Hepatocyte (in vitro differentiated cells): ENCODE measurements around the gene GPD1L.

Source experiments
- EZH2 ChIP-seq: fragments of 200-600 bp; sonication (generic); IDR thresholded peaks from 2 replicates; pipeline ENCODE4 v1.6.1; 2016; ENCODE audit warnings: antibody characterized with exemption, mild to moderate bottlenecking, borderline replicate concordance
- EZH2phosphoT487 ChIP-seq: fragments of 200-600 bp; sonication (generic); IDR thresholded peaks from one replicate; pipeline ENCODE4 v1.6.1; 2018; ENCODE audit warnings: antibody characterized with exemption, mild to moderate bottlenecking, low read depth, moderate library complexity; ENCODE audit not compliant: unreplicated experiment, severe bottlenecking
- TF ChIP-seq, protein P1 (sequence below): fragments of 200-600 bp; sonication (generic); IDR thresholded peaks from 2 replicates; pipeline ENCODE4 v1.5.1; 2016; ENCODE audit warnings: antibody characterized with exemption, mild to moderate bottlenecking; ENCODE audit not compliant: poor library complexity

DNA sequence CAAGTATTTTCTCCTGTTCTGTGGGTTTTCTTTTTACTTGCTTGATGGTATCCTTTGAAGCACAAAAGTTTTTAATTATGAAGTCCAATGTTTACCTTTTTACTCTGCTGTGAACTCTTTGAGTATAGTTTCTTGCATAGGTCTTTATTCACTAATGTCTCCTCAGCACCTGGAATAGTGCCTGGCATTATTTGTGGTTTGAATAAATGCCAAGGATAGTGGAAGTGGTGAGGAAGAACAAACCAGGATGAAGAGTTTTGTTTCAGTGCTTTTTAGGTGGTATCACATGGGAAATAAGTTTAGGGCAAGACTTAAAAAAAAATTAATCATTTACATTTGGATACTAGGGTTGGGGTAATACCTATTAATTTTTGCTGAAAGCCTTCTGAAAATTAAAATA, 25.7 kb downstream of the GPD1L start:
- TF ChIP-seq, protein P1, sequence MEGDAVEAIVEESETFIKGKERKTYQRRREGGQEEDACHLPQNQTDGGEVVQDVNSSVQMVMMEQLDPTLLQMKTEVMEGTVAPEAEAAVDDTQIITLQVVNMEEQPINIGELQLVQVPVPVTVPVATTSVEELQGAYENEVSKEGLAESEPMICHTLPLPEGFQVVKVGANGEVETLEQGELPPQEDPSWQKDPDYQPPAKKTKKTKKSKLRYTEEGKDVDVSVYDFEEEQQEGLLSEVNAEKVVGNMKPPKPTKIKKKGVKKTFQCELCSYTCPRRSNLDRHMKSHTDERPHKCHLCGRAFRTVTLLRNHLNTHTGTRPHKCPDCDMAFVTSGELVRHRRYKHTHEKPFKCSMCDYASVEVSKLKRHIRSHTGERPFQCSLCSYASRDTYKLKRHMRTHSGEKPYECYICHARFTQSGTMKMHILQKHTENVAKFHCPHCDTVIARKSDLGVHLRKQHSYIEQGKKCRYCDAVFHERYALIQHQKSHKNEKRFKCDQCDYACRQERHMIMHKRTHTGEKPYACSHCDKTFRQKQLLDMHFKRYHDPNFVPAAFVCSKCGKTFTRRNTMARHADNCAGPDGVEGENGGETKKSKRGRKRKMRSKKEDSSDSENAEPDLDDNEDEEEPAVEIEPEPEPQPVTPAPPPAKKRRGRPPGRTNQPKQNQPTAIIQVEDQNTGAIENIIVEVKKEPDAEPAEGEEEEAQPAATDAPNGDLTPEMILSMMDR: no peak
- TF ChIP-seq EZH2phosphoT487 (no peak), EZH2 (no peak)
